HG03108 (cell line): ENCODE measurements around the gene ZXDA.

ENCODE experiments used
- ATAC-seq: cut with Tn5 transposase; IDR thresholded peaks from one replicate; pipeline ENCODE4 v1.9.1; 2021; ENCODE audit warnings: moderate library complexity; ENCODE audit not compliant: unreplicated experiment

Gene ZXDA

GRCh38 chrX:57899064-57899463, 11.2 kb downstream of the ZXDA start:
- no peak for ATAC-seq

DNA sequence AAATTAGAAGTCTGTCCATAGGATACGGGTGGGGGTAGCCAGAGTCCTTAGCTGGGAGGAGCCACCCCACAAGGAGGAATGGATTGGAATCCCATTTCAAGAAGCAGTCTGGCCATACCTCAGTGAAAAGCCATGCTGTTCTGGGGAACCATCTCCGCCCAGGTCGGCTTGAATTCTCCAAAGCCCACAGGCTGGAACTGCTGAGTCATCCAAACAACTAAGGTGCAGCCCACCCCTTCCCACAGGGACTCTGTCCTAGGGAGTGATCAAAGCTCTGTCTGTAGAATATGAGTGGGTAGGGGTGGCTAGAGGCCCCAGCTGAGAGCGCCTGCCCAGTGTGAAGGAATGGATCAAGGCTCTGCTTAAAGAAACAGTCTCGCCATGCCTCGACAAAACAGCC, 38.8 kb downstream of the ZXDA start:
- ATAC-seq: no peak
